ENCODE results near the gene EEPD1. TPM values are rescaled to one million over a fixed set of nuclear protein-coding genes. Genes with fewer than 3 reads are reported as not detected.

EEPD1 gene
- polyA plus RNA-seq, 3 donors: 9.1 to 23.6 (median 9.3) TPM

- WGBS, 3 donors: 70 to 89% (median 80%) methylated on average over 7 to 8 of the region's 8 CpGs
- no peak overlapping the region for H3K27ac ChIP-seq (ENCODE audit: low read depth, low read length)
Observed at GRCh38 chr7:36149694-36150452, 3.2 kb upstream of the EEPD1 start.

GRCh38 chr7:36151921-36152755, 916 bp upstream of the EEPD1 start:
- H3K27ac ChIP-seq (ENCODE audit: low read depth, low read length): no peak overlapping the region
- 16 to 47% (median 35%) methylated on average over 30 of the region's 30 CpGs for WGBS, 3 donors

- H3K27ac ChIP-seq (ENCODE audit: low read depth, low read length): no peak overlapping the region
- 2 to 4% (median 3%) methylated on average over 32 of the region's 32 CpGs for WGBS, 3 donors
Observed at GRCh38 chr7:36153571-36154097, 580 bp downstream of the EEPD1 start.

- H3K27ac ChIP-seq (ENCODE audit: low read depth, low read length): no peak overlapping the region
- WGBS, 3 donors: 70 to 90% (median 80%) methylated on average over 44 of the region's 44 CpGs
Observed at GRCh38 chr7:36154255-36155212, 1.5 kb downstream of the EEPD1 start.

GRCh38 chr7:36155811-36156361, 2.8 kb downstream of the EEPD1 start:
- 26 to 44% (median 35%) methylated on average over 12 of the region's 12 CpGs for WGBS, 3 donors
- no peak overlapping the region for H3K27ac ChIP-seq (ENCODE audit: low read depth, low read length)

GRCh38 chr7:36157527-36158320, 4.7 kb downstream of the EEPD1 start:
- 70 to 85% (median 81%) methylated on average over 9 of the region's 9 CpGs for WGBS, 3 donors
- no peak overlapping the region for H3K27ac ChIP-seq (ENCODE audit: low read depth, low read length)

GRCh38 chr7:36158321-36158605, 5.2 kb downstream of the EEPD1 start:
- no peak overlapping the region for H3K27ac ChIP-seq (ENCODE audit: low read depth, low read length)
- 74 to 82% (median 79%) methylated on average over 2 of the region's 2 CpGs for WGBS, 3 donors

- WGBS, 3 donors: 47 to 58% (median 54%) methylated on average over 3 of the region's 3 CpGs
- H3K27ac ChIP-seq (ENCODE audit: low read depth, low read length): no peak overlapping the region
Observed at GRCh38 chr7:36159618-36160017, 6.6 kb downstream of the EEPD1 start.

GRCh38 chr7:36160313-36160712, 7.3 kb downstream of the EEPD1 start:
- no peak overlapping the region for H3K27ac ChIP-seq (ENCODE audit: low read depth, low read length)
- WGBS, 3 donors: 50 to 78% (median 55%) methylated on average over 5 of the region's 5 CpGs

- H3K27ac ChIP-seq (ENCODE audit: low read depth, low read length): no peak overlapping the region
- WGBS, 3 donors: 62 to 96% (median 78%) methylated on average over 1 of the region's 1 CpG
Observed at GRCh38 chr7:36161996-36162395, 8.9 kb downstream of the EEPD1 start.

GRCh38 chr7:36165059-36165458, 12.0 kb downstream of the EEPD1 start:
- 46 to 67% (median 48%) methylated on average over 2 of the region's 2 CpGs for WGBS, 3 donors

GRCh38 chr7:36165802-36166201, 12.7 kb downstream of the EEPD1 start:
- H3K27ac ChIP-seq (ENCODE audit: low read depth, low read length): no peak overlapping the region
- 90 to 93% (median 91%) methylated on average over 4 of the region's 4 CpGs for WGBS, 3 donors

More at GRCh38 chr7:36165059-36165458, 12.0 kb downstream of the EEPD1 start:
- no peak overlapping the region for H3K27ac ChIP-seq (ENCODE audit: low read depth, low read length)

- H3K27ac ChIP-seq (ENCODE audit: low read depth, low read length): no peak overlapping the region
- 89 to 94% (median 93%) methylated on average over 12 of the region's 12 CpGs for WGBS, 3 donors
Observed at GRCh38 chr7:36167403-36168050, 14.5 kb downstream of the EEPD1 start.

GRCh38 chr7:36171503-36171902, 18.4 kb downstream of the EEPD1 start:
- WGBS, 3 donors: 34 to 57% (median 47%) methylated on average over 2 of the region's 2 CpGs

GRCh38 chr7:36175886-36176285, 22.8 kb downstream of the EEPD1 start:
- WGBS, 3 donors: 40 to 84% (median 44%) methylated on average over 8 of the region's 8 CpGs

More at GRCh38 chr7:36171503-36171902, 18.4 kb downstream of the EEPD1 start:
- no peak overlapping the region for H3K27ac ChIP-seq (ENCODE audit: low read depth, low read length)

GRCh38 chr7:36176697-36177096, 23.6 kb downstream of the EEPD1 start:
- H3K27ac ChIP-seq (ENCODE audit: low read depth, low read length): no peak overlapping the region
- WGBS, 3 donors: 68 to 78% (median 76%) methylated on average over 4 of the region's 4 CpGs

More at GRCh38 chr7:36175886-36176285, 22.8 kb downstream of the EEPD1 start:
- H3K27ac ChIP-seq (ENCODE audit: low read depth, low read length): no peak overlapping the region

- 72 to 93% (median 77%) methylated on average over 5 of the region's 5 CpGs for WGBS, 3 donors
- H3K27ac ChIP-seq (ENCODE audit: low read depth, low read length): no peak overlapping the region
Observed at GRCh38 chr7:36180121-36180520, 27.1 kb downstream of the EEPD1 start.
